GM12891 (cell line): ENCODE results near the gene PIAS1.

Experiments used
- POLR2A ChIP-seq: IDR thresholded peaks from 2 replicates; pipeline ENCODE4 v1.6.1; 2011; ENCODE audit warnings: low read depth, low read length, control low read depth
- POLR2AphosphoS5 ChIP-seq: IDR thresholded peaks from 2 replicates; pipeline ENCODE4 v1.6.1; 2011; ENCODE audit warnings: low read depth, low read length, control low read depth

DNA sequence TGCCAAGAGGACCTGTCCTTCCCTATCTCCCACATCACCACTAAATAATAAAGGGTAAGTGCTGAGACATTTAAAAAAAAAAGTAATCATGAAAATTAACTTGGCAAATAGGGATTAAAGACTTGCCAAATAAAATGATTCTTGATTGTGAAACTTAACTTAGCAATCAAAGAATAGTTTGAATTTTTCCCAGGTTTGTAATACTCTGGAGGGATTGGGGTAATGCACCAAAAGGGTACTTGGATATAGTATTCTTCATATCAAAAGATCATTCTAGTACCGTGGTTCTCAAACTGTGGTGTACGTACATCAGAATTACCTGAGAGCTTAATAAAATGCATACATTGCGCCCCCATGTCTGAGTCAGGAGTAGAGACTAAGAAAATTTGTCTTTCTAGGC, 122.5 kb downstream of the PIAS1 start:
- TF ChIP-seq POLR2A (no peak), POLR2AphosphoS5 (no peak)
